AG04450 (cell line): ENCODE measurements around the gene MRPL52. TPM values are rescaled to one million over a fixed set of nuclear protein-coding genes. Genes with fewer than 3 reads are reported as not detected.
"Not testable (repeated sequence)": the region's sequence is repeated elsewhere in the genome, so short reads cannot be mapped to it uniquely, and the experiment has no call there.

Source experiments
- CTCF ChIA-PET: fragments of 300-600, 350-600 bp; formaldehyde crosslinking; extraction: SDS; loops from one replicate; lab custom pipeline; 2022; ENCODE audit warnings: antibody characterized with exemption, inconsistent platforms; lab: Charles Lee
- POLR2A ChIA-PET: fragments of 350-600 bp; formaldehyde crosslinking; extraction: SDS; loops from one replicate; lab custom pipeline; 2021; ENCODE audit warnings: antibody characterized with exemption, inconsistent platforms; lab: Yijun Ruan, JAX
- DNase-seq: peaks from one replicate; pipeline ENCODE4 v3.0.0-alpha.2; 2011; ENCODE audit warnings: low read depth, low spot score
- H3K27ac ChIP-seq: one replicate; pipeline ENCODE4 v1.5.1; 2012; ENCODE audit warnings: low read depth, low read length, control low read depth
- H3K27me3 ChIP-seq: one replicate; pipeline ENCODE4 v1.6.0; 2012; ENCODE audit warnings: low read length; ENCODE audit not compliant: control insufficient read depth, insufficient read depth
- H3K4me3 ChIP-seq: 2 replicates; pipeline ENCODE4 v1.5.1; 2011; ENCODE audit warnings: mild to moderate bottlenecking, low read depth, low read length, control low read depth
- H3K9me3 ChIP-seq: 2 replicates; pipeline ENCODE4 v1.5.1; 2012; ENCODE audit warnings: low read length; ENCODE audit not compliant: control insufficient read depth, insufficient read depth
- CTCF ChIP-seq: IDR thresholded peaks from 2 replicates; pipeline ENCODE4 v1.5.1; 2011; ENCODE audit warnings: low read depth, low read length, control low read depth, inconsistent platforms
- polyA plus RNA-seq: library from polyadenylated mRNA; depleted of rRNA; stranded (reverse); fragments of >200 nt; gene quantifications from 2 replicates; pipeline ENCODE4 v1.2.3, GENCODE V29; 2011

Gene MRPL52
- polyA plus RNA-seq, 1 experiment, result 78.1 TPM

- Histone ChIP-seq H3K4me3 (no peak overlapping the region), H3K27ac (no peak overlapping the region), H3K9me3 (peaks cover 3% of the 10 kb centered on the region), H3K27me3 (no peaks in the 10 kb centered on the region)
- no peak for TF ChIP-seq CTCF
- CTCF ChIA-PET, result interaction anchor here (0.7 to 8.5 kb wide), 18 partner anchors 8 to 465 kb away, joined by 3 to 217 read pairs (median 12); partner anchors contain the start of genes LRP10 and MMP14
- DNase-seq, result no peak
- POLR2A ChIA-PET, result interaction anchor here (4.7 kb wide), 1 partner anchor 32 kb away, joined by 32 read pairs; no protein-coding TSS in a partner anchor
Measured at GRCh38 chr14:22854963-22855724, 25.5 kb downstream of the MRPL52 start.

GRCh38 chr14:22856428-22856827 is 26.7 kb downstream of the MRPL52 start:
- Histone ChIP-seq H3K4me3 (no peak overlapping the region), H3K27me3 (no peaks in the 10 kb centered on the region), H3K27ac (no peak overlapping the region), H3K9me3 (peaks cover 3% of the 10 kb centered on the region)
- ChIA-PET POLR2A (no interaction called here), CTCF (interaction anchor here (1.0 to 8.5 kb wide), 3 partner anchors 35 to 300 kb away, joined by 3 to 217 read pairs (median 94); no protein-coding TSS in a partner anchor)
- no peak for TF ChIP-seq CTCF
- no peak for DNase-seq

GRCh38 chr14:22860377-22860776 is 30.7 kb downstream of the MRPL52 start:
- not testable (repeated sequence) for H3K27me3 ChIP-seq, DNase-seq, H3K4me3 ChIP-seq, H3K9me3 ChIP-seq, H3K27ac ChIP-seq
- ChIA-PET POLR2A (interaction anchor here (1.0 to 2.0 kb wide), 2 partner anchors 9 to 11 kb away, joined by 4 to 10 read pairs; partner anchors contain the start of gene LRP10), CTCF (interaction anchor here (0.6 to 6.1 kb wide), 8 partner anchors 9 to 303 kb away, joined by 3 to 51 read pairs (median 4); partner anchors contain the start of gene LRP10)

- CTCF ChIA-PET, result interaction anchor here (3.7 to 6.1 kb wide), 2 partner anchors 8 to 11 kb away, joined by 30 to 51 read pairs; partner anchors contain the start of gene LRP10
- Histone ChIP-seq H3K9me3 (peaks cover 7% of the 10 kb centered on the region), H3K27me3 (no peaks in the 10 kb centered on the region), H3K27ac (no peak overlapping the region), H3K4me3 (no peak overlapping the region)
- TF ChIP-seq CTCF, result no peak
- DNase-seq, result no peak
- POLR2A ChIA-PET, result interaction anchor here (2.0 kb wide), 1 partner anchor 11 kb away, joined by 4 read pairs; no protein-coding TSS in a partner anchor
Measured at GRCh38 chr14:22861651-22862050, 32.0 kb downstream of the MRPL52 start.

- TF ChIP-seq CTCF, result no peak
- DNase-seq, result no peak
- H3K27ac ChIP-seq, result no peak overlapping the region
- CTCF ChIA-PET, result interaction anchor here (1.5 to 3.7 kb wide), 3 partner anchors 10 to 308 kb away, joined by 4 to 30 read pairs (median 9); no protein-coding TSS in a partner anchor
- H3K27me3 ChIP-seq, result no peaks in the 10 kb centered on the region
- peaks cover 4% of the 10 kb centered on the region; the same call in 1 of the 2 replicates for H3K9me3 ChIP-seq
- H3K4me3 ChIP-seq, result no peak overlapping the region
- POLR2A ChIA-PET, result no interaction called here
Measured at GRCh38 chr14:22864979-22865378, 35.3 kb downstream of the MRPL52 start.
